Mucosa of descending colon (tissue), 3 donors: ENCODE results near the gene FCN3. TPM values are rescaled to one million over a fixed set of nuclear protein-coding genes. Genes with fewer than 3 reads are reported as not detected.

Experiments used
- ATAC-seq: fragments of 200-7000 bp; cut with Tn5 transposase; one replicate; pipeline ENCODE4 v1.9.1; 2020; ENCODE audit warnings: mild to moderate bottlenecking, moderate library complexity
- DNase-seq, 3 donors: peaks; one replicate each; pipeline ENCODE4 v3.0.0-alpha.2; 2020
- H3K36me3 ChIP-seq: fragments of 200-600 bp; one replicate; pipeline ENCODE4 v1.8.0; 2021; ENCODE audit warnings: low read depth, mild to moderate bottlenecking
- H3K4me1 ChIP-seq: fragments of 200-600 bp; one replicate; pipeline ENCODE4 v1.8.0; 2021; ENCODE audit warnings: low read depth, mild to moderate bottlenecking
- H3K4me3 ChIP-seq: fragments of 200-600 bp; one replicate; pipeline ENCODE4 v1.8.0; 2021; ENCODE audit warnings: mild to moderate bottlenecking
- H3K9me3 ChIP-seq: fragments of 200-600 bp; one replicate; pipeline ENCODE4 v1.8.0; 2021; ENCODE audit warnings: mild to moderate bottlenecking
- CTCF ChIP-seq: fragments of 200-600 bp; IDR thresholded peaks from one replicate; pipeline ENCODE4 v1.8.0; 2022; ENCODE audit warnings: antibody characterized with exemption, mild to moderate bottlenecking
- intact Hi-C, 2 donors: fragments of 100-400 bp; cut with DNase I in 1 of 2; cut with micrococcal nuclease in 1 of 2; formaldehyde crosslinking; loops; one replicate each; pipeline versions ENCODE4 v1.11.0 to v1.11.1; 2022; cut with DNase I, micrococcal nuclease
- total RNA-seq, 3 donors: library from RNA; stranded (reverse); fragmentation: NEBNext Ultra II Directional in 2 of 3; extraction: Animal tissue kit (Norgen Biotek cat#: 25700) in 2 of 3; gene quantifications; one replicate each; pipeline versions ENCODE4 v1.2.1 to v1.2.4, GENCODE V29; 2021 to 2023
- donor health status: DM: no; HTN: no; CAD: no; lungs with moderate emphysema.
- donor health status: DM: no; HTN: no; CAD: no.
- donor health status: DM: no; HTN: yes; CAD: no.

Gene FCN3
- total RNA-seq, 3 donors from 2014 or later, result 0.60 to 0.79 TPM; not detected in 1

GRCh38 chr1:27363766-27364695 is 10.6 kb downstream of the FCN3 start:
- ATAC-seq, result no peak
- intact Hi-C loops, result no loop called here
- no peaks in the 10 kb centered on the region for H3K36me3 ChIP-seq
- H3K9me3 ChIP-seq, result no peaks in the 10 kb centered on the region
- DNase-seq, result no peak
- no peak overlapping the region for H3K4me3 ChIP-seq
- no peak for TF ChIP-seq CTCF
- H3K4me1 ChIP-seq, result peaks cover 7% of the 10 kb centered on the region

- Histone ChIP-seq H3K9me3 (no peaks in the 10 kb centered on the region), H3K36me3 (no peaks in the 10 kb centered on the region), H3K4me1 (peaks cover 9% of the 10 kb centered on the region), H3K4me3 (no peak overlapping the region)
- no peak for DNase-seq
- TF ChIP-seq CTCF, result no peak
- ATAC-seq, result no peak
- intact Hi-C loops, result no loop called here
These were observed 13.1 kb downstream of the FCN3 start for GRCh38 chr1:27361553-27361952.

- intact Hi-C loops, result no loop called here
- DNase-seq (no peak), ATAC-seq (no peak)
- H3K4me1 ChIP-seq, result peaks cover 9% of the 10 kb centered on the region
- H3K4me3 ChIP-seq, result no peak overlapping the region
- no peaks in the 10 kb centered on the region for H3K36me3 ChIP-seq
- H3K9me3 ChIP-seq, result no peaks in the 10 kb centered on the region
- TF ChIP-seq CTCF, result no peak
These were observed 13.6 kb downstream of the FCN3 start for GRCh38 chr1:27361044-27361402.

GRCh38 chr1:27360159-27361043 is 14.2 kb downstream of the FCN3 start:
- Histone ChIP-seq H3K36me3 (no peaks in the 10 kb centered on the region), H3K4me3 (no peak overlapping the region), H3K4me1 (peaks cover 9% of the 10 kb centered on the region), H3K9me3 (no peaks in the 10 kb centered on the region)
- intact Hi-C loops, result no loop called here
- DNase-seq (peak in 2 of 3 donors; percentile 39 to 67), ATAC-seq (no peak)
- TF ChIP-seq CTCF, result no peak

DNA sequence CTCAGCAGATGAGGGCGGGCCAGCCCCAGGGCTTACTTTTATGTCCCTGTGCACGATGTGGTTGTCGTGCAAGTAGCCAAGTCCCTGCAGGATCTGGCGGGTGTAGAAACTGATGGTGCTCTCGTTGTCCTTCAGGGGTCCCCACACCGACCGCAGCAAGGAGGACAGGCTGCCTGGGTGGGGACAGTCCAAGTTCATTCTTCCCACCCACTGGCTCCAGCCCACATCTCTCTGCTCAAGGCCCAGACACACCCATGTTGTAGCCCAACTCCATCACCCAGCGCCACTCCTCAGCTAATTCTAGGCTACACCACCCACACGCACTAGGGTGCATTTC is 14.8 kb downstream of the FCN3 start:
- TF ChIP-seq CTCF, result no peak
- Histone ChIP-seq H3K4me1 (peaks cover 9% of the 10 kb centered on the region), H3K9me3 (no peaks in the 10 kb centered on the region), H3K4me3 (no peak overlapping the region), H3K36me3 (no peaks in the 10 kb centered on the region)
- ATAC-seq (no peak), DNase-seq (no peak)
- intact Hi-C loops, result loop anchor here in 1 of 2 donors (5.0 kb wide), 1 partner anchor 33 kb away; the partner anchor contains the start of gene GPR3
